K562 (cell line): ENCODE data around the gene DNAJC11. TPM values are rescaled to one million over a fixed set of nuclear protein-coding genes. Genes with fewer than 3 reads are reported as not detected.
A peak's percentile ranks its signal among the peaks of the same experiment; 100 is the strongest.

ENCODE experiments used
- ATAC-seq: fragments of 200-7000 bp; cut with Tn5 transposase; 3 replicates; pipeline ENCODE4 v1.9.1; 2020; ENCODE audit warnings: moderate library complexity
- BruUV-seq: library from RNA; stranded (reverse); fragments of 400-500 nt; replicated peaks from 2 replicates; lab custom pipeline; 2021; lab: Mats Ljungman, UMichigan
- CTCF ChIA-PET: fragments of 300-600 bp; formaldehyde crosslinking; extraction: SDS; loops from one replicate; lab custom pipeline; 2021; ENCODE audit warnings: low intra/inter-chr PET ratio; lab: Yijun Ruan, JAX
- POLR2A ChIA-PET: fragments of 300-600, 350-650 bp; sonication (Branson Sonifier 250); formaldehyde crosslinking; extraction: SDS; loops from one replicate; lab custom pipeline; 2021; ENCODE audit warnings: antibody characterized with exemption, inconsistent platforms; lab: Yijun Ruan, JAX
- DNase-seq, 4 experiments: peaks; one replicate each; pipeline versions ENCODE4 v3.0.0 to v3.0.0-alpha.2; 2011 to 2018; ENCODE audit warnings: low spot score in 3 of 4, mixed read lengths in 3 of 4; ENCODE audit errors: extremely low read depth in 1 of 4
- FAIRE-seq: peaks from 2 replicates; lab custom pipeline; 2011; peaks lifted over from hg19 to GRCh38; lab: Jason Lieb, UNC
- H2AFZ ChIP-seq: 2 replicates; pipeline ENCODE4 v1.6.0; 2011; ENCODE audit warnings: low read depth, low read length, control low read depth, inconsistent platforms
- H3K27ac ChIP-seq: fragments of 200-600 bp; 3 replicates; pipeline ENCODE4 v1.8.0; 2011; ENCODE audit warnings: low read depth, mild to moderate bottlenecking, control low read depth, inconsistent platforms, low read length, moderate library complexity, mixed read lengths; ENCODE audit errors: extremely low read depth
- H3K27me3 ChIP-seq, 2 experiments: fragments of 300-600 bp in 1 of 2; 2 replicates in 1 of 2; 3 replicates in 1 of 2; pipeline versions ENCODE4 v1.6.0 to v1.8.0; 2011; ENCODE audit warnings: inconsistent platforms in 2 of 2, low read length in 2 of 2, mild to moderate bottlenecking in 1 of 2, mixed read lengths in 1 of 2, moderate library complexity in 1 of 2; ENCODE audit not compliant: control insufficient read depth in 2 of 2, insufficient read depth in 2 of 2
- H3K36me3 ChIP-seq: fragments of 300-600 bp; 3 replicates; pipeline ENCODE4 v1.8.0; 2011; ENCODE audit warnings: mild to moderate bottlenecking, low read length, inconsistent platforms; ENCODE audit not compliant: control insufficient read depth, insufficient read depth
- H3K4me1 ChIP-seq, 2 experiments: fragments of 200-600 bp in 1 of 2; replicated peaks in 1 of 2; 2 replicates in 1 of 2; 3 replicates in 1 of 2; pipeline versions ENCODE4 v1.5.1 to v1.8.0; 2011; ENCODE audit warnings: inconsistent platforms in 2 of 2, low read length in 2 of 2, mild to moderate bottlenecking in 1 of 2, mixed read lengths in 1 of 2, moderate library complexity in 1 of 2; ENCODE audit not compliant: control insufficient read depth in 2 of 2, insufficient read depth in 2 of 2
- H3K4me2 ChIP-seq: 2 replicates; pipeline ENCODE4 v1.6.1; 2011; ENCODE audit warnings: low read length, control low read depth, inconsistent platforms, mixed read lengths; ENCODE audit not compliant: insufficient read depth
- H3K4me3 ChIP-seq: fragments of 200-600 bp; sonication (generic), shearing (Covaris generic); 2 replicates; pipeline ENCODE4 v1.5.1; 2016; ENCODE audit warnings: control low read depth, inconsistent platforms
- H3K79me2 ChIP-seq: fragments of 200-600 bp; 3 replicates; pipeline ENCODE4 v1.8.0; 2011; ENCODE audit warnings: low read length, inconsistent platforms; ENCODE audit not compliant: control insufficient read depth, insufficient read depth
- H3K9ac ChIP-seq, 2 experiments: 2 replicates each; pipeline versions ENCODE4 v1.6.0 to v1.6.1; 2011; ENCODE audit warnings: low read depth in 2 of 2, low read length in 2 of 2, control low read depth in 1 of 2, inconsistent platforms in 1 of 2, mild to moderate bottlenecking in 1 of 2, mixed read lengths in 1 of 2; ENCODE audit not compliant: insufficient read depth in 1 of 2
- H3K9me1 ChIP-seq: one replicate; pipeline ENCODE4 v1.6.0; 2011; ENCODE audit warnings: inconsistent platforms, mild to moderate bottlenecking, low read length, moderate library complexity; ENCODE audit not compliant: control insufficient read depth, insufficient read depth
- H3K9me3 ChIP-seq: replicated peaks from 2 replicates; pipeline ENCODE4 v1.5.1; 2011; ENCODE audit warnings: low read depth, low read length, inconsistent platforms; ENCODE audit not compliant: control insufficient read depth, insufficient read depth
- H4K20me1 ChIP-seq: replicated peaks from 2 replicates; pipeline ENCODE4 v1.6.1; 2011; ENCODE audit warnings: low read length, inconsistent platforms, mixed read lengths; ENCODE audit not compliant: control insufficient read depth, insufficient read depth
- CEBPG ChIP-seq, 3 experiments: fragments of 200-800 bp in 1 of 3; sonication (Bioruptor generic) in 1 of 3; sonication (generic) in 1 of 3; formaldehyde crosslinking in 1 of 3; IDR thresholded peaks in 2 of 3; conservative IDR thresholded peaks in 1 of 3; 2 replicates each; pipeline versions ENCODE4 v1.6.1 to v1.8.0; 2016 to 2022; ENCODE audit warnings: missing compliant biosample characterization in 2 of 3, missing genetic modification characterization in 2 of 3, mild to moderate bottlenecking in 1 of 3, missing genetic modification reagents in 1 of 3
- RAD21 ChIP-seq, 2 experiments: fragments of 250-450 bp in 1 of 2; fragments of 450-650 bp in 1 of 2; sonication (Bioruptor Pico) in 1 of 2; formaldehyde crosslinking in 1 of 2; IDR thresholded peaks in 1 of 2; conservative IDR thresholded peaks in 1 of 2; 2 replicates each; pipeline versions ENCODE4 v1.4.0 to v1.8.0; 2020 to 2022; ENCODE audit warnings: mild to moderate bottlenecking in 2 of 2, moderate library complexity in 1 of 2
- RCOR1 ChIP-seq, 2 experiments: IDR thresholded peaks; 2 replicates each; pipeline ENCODE4 v1.6.1; 2012; ENCODE audit warnings: low read depth in 2 of 2, low read length in 2 of 2, borderline replicate concordance in 1 of 2, improper control_type of control experiment in 1 of 2
- SPI1 ChIP-seq: IDR thresholded peaks from 2 replicates; pipeline ENCODE4 v1.6.1; 2011; ENCODE audit warnings: low read depth, low read length, control low read depth, borderline replicate concordance
- STAG1 ChIP-seq: sonication (generic); formaldehyde crosslinking; IDR thresholded peaks from 2 replicates; pipeline ENCODE4 v1.5.0; 2020; ENCODE audit warnings: missing genetic modification reagents, borderline replicate concordance
- TRIM24 ChIP-seq, 2 experiments: fragments of 450-650 bp; IDR thresholded peaks; 2 replicates each; pipeline ENCODE4 v1.6.1; 2016
- WGBS: fragments of 100-300 bp; shearing (Covaris generic); methylation state at CpG from one replicate; pipeline ENCODE4 v1.1.6; 2016; ENCODE audit warnings: low coverage, mixed read lengths; ENCODE audit not compliant: insufficient coverage; ENCODE audit errors: missing lambda C conversion rate; 5-methylcytosine and 5-hydroxymethylcytosine counted together
- in situ Hi-C: fragments of 300-500 bp; cut with MboI; formaldehyde crosslinking; loops from 4 replicates; pipeline ENCODE4 v1.15.0; 2018; ENCODE audit warnings: inconsistent platforms, mixed read lengths
- intact Hi-C: fragments of 100-400 bp; cut with micrococcal nuclease; formaldehyde crosslinking; loops from 2 replicates; pipeline ENCODE4 v1.14.2; 2022
- polyA plus RNA-seq, 8 experiments: library from polyadenylated mRNA; depleted of rRNA in 4 of 8; stranded (reverse) in 5 of 8; unstranded in 3 of 8; fragments of >200 nt; fragmentation: Nextera tagmentation in 2 of 8; fragmentation: Illumina TruSeq in 1 of 8; extraction: Ambion mirVana in 2 of 8; extraction: Trizol in 1 of 8; gene quantifications; 2 replicates each; pipeline versions ENCODE4 v1.2.1 to v1.2.3, GENCODE V29; 2011 to 2014; ENCODE audit warnings: inconsistent platforms in 1 of 8, missing spikeins in 1 of 8
- total RNA-seq, 7 experiments: library from RNA; depleted of rRNA in 6 of 7; stranded (reverse); fragments of >200 nt in 6 of 7; fragmentation: Illumina TruSeq in 2 of 7; extraction: Trizol in 2 of 7; gene quantifications; 2 replicates each; pipeline versions ENCODE4 v1.2.1 to v1.2.3, GENCODE V29; 2011 to 2021; ENCODE audit warnings: low replicate concordance in 1 of 7
- TF ChIP-seq, protein P1 (sequence below): fragments of 250-450 bp; sonication (Bioruptor Pico); IDR thresholded peaks from 2 replicates; pipeline ENCODE4 v1.8.0; 2021; ENCODE audit warnings: borderline replicate concordance, mild to moderate bottlenecking, moderate library complexity; ENCODE audit not compliant: poor library complexity, severe bottlenecking
- TF ChIP-seq, protein P2 (sequence below): IDR thresholded peaks from 2 replicates; pipeline ENCODE4 v1.6.1; 2012; ENCODE audit warnings: low read depth, low read length, improper control_type of control experiment, borderline replicate concordance
- TF ChIP-seq, protein P3 (sequence below): sonication (generic); formaldehyde crosslinking; IDR thresholded peaks from 2 replicates; pipeline ENCODE4 v1.8.0; 2022; ENCODE audit warnings: mild to moderate bottlenecking, missing genetic modification reagents
- TF ChIP-seq, protein P4 (sequence below): fragments of 250-450 bp; sonication (Bioruptor Pico); IDR thresholded peaks from 2 replicates; pipeline ENCODE4 v1.8.0; 2021; ENCODE audit warnings: moderate library complexity, mild to moderate bottlenecking, inconsistent platforms

Gene DNAJC11
- total and polyA plus RNA-seq, 9 of the 15 experiments (the other 6 are each of a cell fraction or from before 2014, with no cell fraction given) = 14.1 to 123 (median 76.6) TPM

DNA sequence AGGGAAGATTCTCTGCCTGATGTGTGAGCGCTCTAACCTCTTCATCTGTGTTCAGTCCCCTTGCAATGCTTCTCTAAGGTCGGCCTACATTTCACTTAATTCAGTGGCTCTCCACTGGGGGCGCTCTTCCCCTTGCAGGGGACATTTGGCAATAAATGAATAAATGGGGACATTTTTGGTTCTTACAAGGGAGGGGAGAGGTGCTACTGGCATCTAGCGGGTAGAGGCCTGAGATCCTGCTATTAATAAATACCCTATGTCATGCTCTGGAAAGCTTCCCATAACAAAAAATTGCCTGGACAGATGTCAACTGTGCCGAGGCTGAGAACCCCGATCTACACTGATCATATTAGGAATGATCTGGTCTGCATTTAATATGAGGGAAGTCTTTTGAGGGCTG lies 25.9 kb upstream of the DNAJC11 start:
- Histone ChIP-seq H4K20me1 (peaks cover 4% of the 10 kb centered on the region; the same call in 1 of the 2 replicates), H3K79me2 (no peaks in the 10 kb centered on the region), H3K36me3 (no peaks in the 10 kb centered on the region), H3K4me3 (no peak overlapping the region), H3K27me3 (peaks cover 31 to 51% of the 10 kb centered on the region in 2 experiments; a peak in 4 of 5 replicates), H3K9me3 (no peaks in the 10 kb centered on the region), H3K9ac (no peak overlapping the region), H3K9me1 (no peaks in the 10 kb centered on the region), H2AFZ (no peak overlapping the region), H3K4me2 (no peak overlapping the region), H3K27ac (no peak overlapping the region), H3K4me1 (0 out of 5 replicates have a peak, but pooled peaks cover 0 to 3% of the 10 kb centered on the region in 2 experiments)
- BruUV-seq = no TSS peak
- ATAC-seq (peak; percentile 88), FAIRE-seq (peak; percentile 84), DNase-seq (peak; percentile 71 to 83 (median 78))
- CTCF ChIA-PET = interaction anchor here (0.6 to 2.1 kb wide), 4 partner anchors 26 to 391 kb away, joined by 3 to 16 read pairs (median 4); partner anchors contain the start of gene DNAJC11
- intact Hi-C loops = loop anchor here (1.0 to 10.0 kb wide), 3 partner anchors 60 to 347 kb away; partner anchors contain the start of gene CAMTA1
- POLR2A ChIA-PET = no interaction called here
- 20% methylated on average over 6 of the region's 6 CpGs for WGBS
- in situ Hi-C loops = loop anchor here (10.0 kb wide), 2 partner anchors 167 to 497 kb away; no protein-coding TSS in a partner anchor
- TF ChIP-seq, protein P1, sequence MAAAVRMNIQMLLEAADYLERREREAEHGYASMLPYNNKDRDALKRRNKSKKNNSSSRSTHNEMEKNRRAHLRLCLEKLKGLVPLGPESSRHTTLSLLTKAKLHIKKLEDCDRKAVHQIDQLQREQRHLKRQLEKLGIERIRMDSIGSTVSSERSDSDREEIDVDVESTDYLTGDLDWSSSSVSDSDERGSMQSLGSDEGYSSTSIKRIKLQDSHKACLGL (CRISPR knock-in tag) = no peak
- TF ChIP-seq CEBPG (CRISPR knock-in tag; IDR thresholded peaks at IDR 0.05) (peak; percentile 41; the same call in 1 of the 2 replicates), CEBPG (tag; conservative IDR thresholded peaks at IDR 0.05 in 1 of 2, IDR thresholded peaks at IDR 0.05 in 1 of 2) (peak in 1 of 2 experiments; percentile 42; a peak in 1 of 4 replicates), STAG1 (peak; percentile 42; the same call in 1 of the 2 replicates), RCOR1 (IDR thresholded peaks at IDR 0.05; ENCODE audit: borderline replicate concordance in 1 of 2, low read depth in 2 of 2, low read length in 2 of 2) (0 out of 4 replicates have a peak, but pooled peaks of 1 of the 2 experiments have one; percentile 42), RAD21 (CRISPR knock-in tag; conservative IDR thresholded peaks at IDR 0.05 in 1 of 2, IDR thresholded peaks at IDR 0.05 in 1 of 2) (peak; percentile 56 to 79), SPI1 (no peak), TRIM24 (IDR thresholded peaks at IDR 0.05) (no peak)
- TF ChIP-seq, protein P2, sequence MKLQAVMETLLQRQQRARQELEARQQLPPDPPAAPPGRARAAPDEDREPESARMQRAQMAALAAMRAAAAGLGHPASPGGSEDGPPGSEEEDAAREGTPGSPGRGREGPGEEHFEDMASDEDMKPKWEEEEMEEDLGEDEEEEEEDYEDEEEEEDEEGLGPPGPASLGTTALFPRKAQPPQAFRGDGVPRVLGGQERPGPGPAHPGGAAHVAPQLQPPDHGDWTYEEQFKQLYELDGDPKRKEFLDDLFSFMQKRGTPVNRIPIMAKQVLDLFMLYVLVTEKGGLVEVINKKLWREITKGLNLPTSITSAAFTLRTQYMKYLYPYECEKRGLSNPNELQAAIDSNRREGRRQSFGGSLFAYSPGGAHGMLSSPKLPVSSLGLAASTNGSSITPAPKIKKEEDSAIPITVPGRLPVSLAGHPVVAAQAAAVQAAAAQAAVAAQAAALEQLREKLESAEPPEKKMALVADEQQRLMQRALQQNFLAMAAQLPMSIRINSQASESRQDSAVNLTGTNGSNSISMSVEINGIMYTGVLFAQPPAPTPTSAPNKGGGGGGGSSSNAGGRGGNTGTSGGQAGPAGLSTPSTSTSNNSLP = 0 out of 2 replicates have a peak, but pooled peaks have one; percentile 39
- TF ChIP-seq, protein P3, sequence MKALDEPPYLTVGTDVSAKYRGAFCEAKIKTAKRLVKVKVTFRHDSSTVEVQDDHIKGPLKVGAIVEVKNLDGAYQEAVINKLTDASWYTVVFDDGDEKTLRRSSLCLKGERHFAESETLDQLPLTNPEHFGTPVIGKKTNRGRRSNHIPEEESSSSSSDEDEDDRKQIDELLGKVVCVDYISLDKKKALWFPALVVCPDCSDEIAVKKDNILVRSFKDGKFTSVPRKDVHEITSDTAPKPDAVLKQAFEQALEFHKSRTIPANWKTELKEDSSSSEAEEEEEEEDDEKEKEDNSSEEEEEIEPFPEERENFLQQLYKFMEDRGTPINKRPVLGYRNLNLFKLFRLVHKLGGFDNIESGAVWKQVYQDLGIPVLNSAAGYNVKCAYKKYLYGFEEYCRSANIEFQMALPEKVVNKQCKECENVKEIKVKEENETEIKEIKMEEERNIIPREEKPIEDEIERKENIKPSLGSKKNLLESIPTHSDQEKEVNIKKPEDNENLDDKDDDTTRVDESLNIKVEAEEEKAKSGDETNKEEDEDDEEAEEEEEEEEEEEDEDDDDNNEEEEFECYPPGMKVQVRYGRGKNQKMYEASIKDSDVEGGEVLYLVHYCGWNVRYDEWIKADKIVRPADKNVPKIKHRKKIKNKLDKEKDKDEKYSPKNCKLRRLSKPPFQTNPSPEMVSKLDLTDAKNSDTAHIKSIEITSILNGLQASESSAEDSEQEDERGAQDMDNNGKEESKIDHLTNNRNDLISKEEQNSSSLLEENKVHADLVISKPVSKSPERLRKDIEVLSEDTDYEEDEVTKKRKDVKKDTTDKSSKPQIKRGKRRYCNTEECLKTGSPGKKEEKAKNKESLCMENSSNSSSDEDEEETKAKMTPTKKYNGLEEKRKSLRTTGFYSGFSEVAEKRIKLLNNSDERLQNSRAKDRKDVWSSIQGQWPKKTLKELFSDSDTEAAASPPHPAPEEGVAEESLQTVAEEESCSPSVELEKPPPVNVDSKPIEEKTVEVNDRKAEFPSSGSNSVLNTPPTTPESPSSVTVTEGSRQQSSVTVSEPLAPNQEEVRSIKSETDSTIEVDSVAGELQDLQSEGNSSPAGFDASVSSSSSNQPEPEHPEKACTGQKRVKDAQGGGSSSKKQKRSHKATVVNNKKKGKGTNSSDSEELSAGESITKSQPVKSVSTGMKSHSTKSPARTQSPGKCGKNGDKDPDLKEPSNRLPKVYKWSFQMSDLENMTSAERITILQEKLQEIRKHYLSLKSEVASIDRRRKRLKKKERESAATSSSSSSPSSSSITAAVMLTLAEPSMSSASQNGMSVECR (CRISPR knock-in tag) = no peak
- TF ChIP-seq, protein P4, sequence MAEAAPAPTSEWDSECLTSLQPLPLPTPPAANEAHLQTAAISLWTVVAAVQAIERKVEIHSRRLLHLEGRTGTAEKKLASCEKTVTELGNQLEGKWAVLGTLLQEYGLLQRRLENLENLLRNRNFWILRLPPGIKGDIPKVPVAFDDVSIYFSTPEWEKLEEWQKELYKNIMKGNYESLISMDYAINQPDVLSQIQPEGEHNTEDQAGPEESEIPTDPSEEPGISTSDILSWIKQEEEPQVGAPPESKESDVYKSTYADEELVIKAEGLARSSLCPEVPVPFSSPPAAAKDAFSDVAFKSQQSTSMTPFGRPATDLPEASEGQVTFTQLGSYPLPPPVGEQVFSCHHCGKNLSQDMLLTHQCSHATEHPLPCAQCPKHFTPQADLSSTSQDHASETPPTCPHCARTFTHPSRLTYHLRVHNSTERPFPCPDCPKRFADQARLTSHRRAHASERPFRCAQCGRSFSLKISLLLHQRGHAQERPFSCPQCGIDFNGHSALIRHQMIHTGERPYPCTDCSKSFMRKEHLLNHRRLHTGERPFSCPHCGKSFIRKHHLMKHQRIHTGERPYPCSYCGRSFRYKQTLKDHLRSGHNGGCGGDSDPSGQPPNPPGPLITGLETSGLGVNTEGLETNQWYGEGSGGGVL = no peak
